GM21825 (cell line): ENCODE results near the gene SETD5.

Source experiments
- ATAC-seq: cut with Tn5 transposase; IDR thresholded peaks from one replicate; pipeline ENCODE4 v1.9.1; 2021; ENCODE audit warnings: mild to moderate bottlenecking, moderate library complexity; ENCODE audit not compliant: unreplicated experiment

SETD5 gene

GRCh38 chr3:9397332-9397905 lies at the start of gene SETD5:
SETD5 (plus strand) TSS chr3:9397615; CDS start chr3:9428939, 31,324 bp downstream.
- peak; percentile 51 for ATAC-seq

GRCh38 chr3:9347887-9348286 lies 49.5 kb upstream of the SETD5 start:
- no peak for ATAC-seq

- no peak for ATAC-seq
These were observed 47.9 kb upstream of the SETD5 start for GRCh38 chr3:9349321-9350117.

- ATAC-seq = no peak
These were observed 45.7 kb upstream of the SETD5 start for GRCh38 chr3:9351709-9352126.

- no peak for ATAC-seq
These were observed 44.3 kb upstream of the SETD5 start for GRCh38 chr3:9352917-9353752.

GRCh38 chr3:9361691-9362388 lies 35.6 kb upstream of the SETD5 start:
- ATAC-seq = no peak

- ATAC-seq = peak; percentile 95
These were observed 34.5 kb upstream of the SETD5 start, which contains the start of gene THUMPD3 for GRCh38 chr3:9362731-9363530. THUMPD3 (plus strand) TSS chr3:9363054; CDS start chr3:9365069, 2,015 bp downstream.

GRCh38 chr3:9369508-9369907 lies 27.9 kb upstream of the SETD5 start:
- ATAC-seq = no peak

GRCh38 chr3:9373465-9373864 lies 23.9 kb upstream of the SETD5 start:
- no peak for ATAC-seq

GRCh38 chr3:9377981-9378380 lies 19.4 kb upstream of the SETD5 start:
- ATAC-seq = no peak

- no peak for ATAC-seq
These were observed 18.1 kb upstream of the SETD5 start for GRCh38 chr3:9379327-9379726.

- no peak for ATAC-seq
These were observed 17.4 kb upstream of the SETD5 start for GRCh38 chr3:9380014-9380413.

GRCh38 chr3:9384141-9384828 lies 13.1 kb upstream of the SETD5 start:
- ATAC-seq = no peak

GRCh38 chr3:9385187-9386077 lies 12.0 kb upstream of the SETD5 start:
- ATAC-seq = no peak

GRCh38 chr3:9386078-9386459 lies 11.3 kb upstream of the SETD5 start:
- no peak for ATAC-seq

- ATAC-seq = no peak
These were observed 10.7 kb upstream of the SETD5 start for GRCh38 chr3:9386501-9387321.

- ATAC-seq = no peak
These were observed 10.1 kb upstream of the SETD5 start for GRCh38 chr3:9387322-9387655.

GRCh38 chr3:9388142-9388541 lies 9.3 kb upstream of the SETD5 start:
- ATAC-seq = no peak
